ENCODE measurements around the gene ASF1B.

The ASF1B gene

DNA sequence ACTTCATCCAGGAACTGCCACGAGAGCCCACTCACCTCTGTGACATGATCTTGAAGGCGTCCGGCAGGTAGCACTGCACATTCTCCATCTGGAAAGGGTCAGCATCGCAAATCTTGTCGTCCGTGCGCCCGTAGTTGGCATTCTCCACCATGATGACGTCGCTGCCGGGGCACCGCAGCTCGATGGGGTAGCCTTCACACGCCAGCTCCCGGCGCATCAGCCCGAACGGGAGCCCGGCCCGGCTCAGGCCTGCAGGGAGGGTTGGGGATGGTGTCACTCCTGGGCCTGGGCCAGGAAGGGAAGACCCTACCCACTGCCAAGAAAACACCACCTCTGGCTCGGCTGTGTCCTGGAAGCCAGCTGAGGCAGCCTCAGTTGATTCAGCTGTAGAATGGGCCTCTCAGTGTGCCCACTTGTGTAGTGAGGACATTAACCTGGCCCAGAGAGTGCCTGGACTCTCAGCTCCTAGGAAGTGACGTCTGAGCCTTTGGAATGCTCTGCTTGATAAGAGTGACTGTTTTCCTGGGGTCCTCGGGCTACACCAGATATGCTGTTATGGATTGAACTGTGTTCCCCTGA is 41.2 kb upstream of the ASF1B start:
- H3K4me3 ChIP-seq (ENCODE audit: low read depth in 1 of 2, low read length in 1 of 2): no peak overlapping the region
- no peaks in the 10 kb centered on the region for H3K27me3 ChIP-seq
- TF ChIP-seq, protein P1, sequence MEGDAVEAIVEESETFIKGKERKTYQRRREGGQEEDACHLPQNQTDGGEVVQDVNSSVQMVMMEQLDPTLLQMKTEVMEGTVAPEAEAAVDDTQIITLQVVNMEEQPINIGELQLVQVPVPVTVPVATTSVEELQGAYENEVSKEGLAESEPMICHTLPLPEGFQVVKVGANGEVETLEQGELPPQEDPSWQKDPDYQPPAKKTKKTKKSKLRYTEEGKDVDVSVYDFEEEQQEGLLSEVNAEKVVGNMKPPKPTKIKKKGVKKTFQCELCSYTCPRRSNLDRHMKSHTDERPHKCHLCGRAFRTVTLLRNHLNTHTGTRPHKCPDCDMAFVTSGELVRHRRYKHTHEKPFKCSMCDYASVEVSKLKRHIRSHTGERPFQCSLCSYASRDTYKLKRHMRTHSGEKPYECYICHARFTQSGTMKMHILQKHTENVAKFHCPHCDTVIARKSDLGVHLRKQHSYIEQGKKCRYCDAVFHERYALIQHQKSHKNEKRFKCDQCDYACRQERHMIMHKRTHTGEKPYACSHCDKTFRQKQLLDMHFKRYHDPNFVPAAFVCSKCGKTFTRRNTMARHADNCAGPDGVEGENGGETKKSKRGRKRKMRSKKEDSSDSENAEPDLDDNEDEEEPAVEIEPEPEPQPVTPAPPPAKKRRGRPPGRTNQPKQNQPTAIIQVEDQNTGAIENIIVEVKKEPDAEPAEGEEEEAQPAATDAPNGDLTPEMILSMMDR (IDR thresholded peaks at IDR 0.05): no peak
- no peaks in the 10 kb centered on the region for H3K4me1 ChIP-seq (ENCODE audit: control insufficient read depth in 1 of 2, insufficient read depth in 1 of 2, low read depth in 1 of 2, low read length in 1 of 2)
- H3K9me3 ChIP-seq: no peaks in the 10 kb centered on the region
- H3K36me3 ChIP-seq: no peaks in the 10 kb centered on the region
- no peak overlapping the region for H3K27ac ChIP-seq

DNA sequence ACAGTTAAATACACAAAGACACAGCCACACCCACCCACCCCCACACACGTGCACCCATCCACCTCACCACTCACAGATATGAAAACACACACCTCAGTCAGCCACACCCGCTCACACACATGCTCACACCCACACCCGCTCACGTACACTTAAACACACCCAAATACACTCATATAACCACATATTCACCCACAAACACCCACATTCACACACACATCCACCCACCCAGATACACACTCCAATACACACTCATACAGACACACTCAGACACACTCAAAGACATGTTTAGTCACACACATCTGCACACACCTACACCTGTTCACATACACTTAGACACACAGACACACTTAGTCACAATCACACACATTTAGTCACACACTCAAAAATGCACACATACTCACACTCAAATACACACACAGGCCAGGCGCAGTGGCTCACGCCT is 39.0 kb upstream of the ASF1B start:
- Histone ChIP-seq H3K27ac (no peak overlapping the region), H3K4me1 (ENCODE audit: control insufficient read depth in 1 of 2, insufficient read depth in 1 of 2, low read depth in 1 of 2, low read length in 1 of 2) (no peaks in the 10 kb centered on the region), H3K27me3 (no peaks in the 10 kb centered on the region), H3K36me3 (no peaks in the 10 kb centered on the region), H3K4me3 (ENCODE audit: low read depth in 1 of 2, low read length in 1 of 2) (no peak overlapping the region), H3K9me3 (no peaks in the 10 kb centered on the region)
- TF ChIP-seq, protein P1 (IDR thresholded peaks at IDR 0.05): no peak

DNA sequence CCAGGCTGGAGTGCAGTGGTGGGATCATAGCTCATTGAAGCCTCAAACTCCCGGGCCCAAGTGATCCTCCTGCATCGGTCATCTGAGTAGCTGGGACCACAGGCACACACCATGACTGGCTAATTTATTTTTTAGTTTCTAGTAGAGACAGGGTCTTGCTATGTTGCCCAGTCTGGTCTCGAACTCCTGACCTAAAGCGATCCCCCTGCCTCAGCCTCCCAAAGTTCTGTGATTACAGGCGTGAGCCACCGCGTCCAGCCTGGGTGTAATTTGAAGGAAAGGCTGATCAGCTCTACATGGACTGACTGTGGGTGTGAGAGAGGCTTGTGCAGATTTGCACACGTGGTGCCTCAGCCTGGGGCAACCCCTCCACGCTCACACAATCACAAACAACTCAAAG is 38.5 kb upstream of the ASF1B start:
- TF ChIP-seq, protein P1 (IDR thresholded peaks at IDR 0.05): no peak
- Histone ChIP-seq H3K36me3 (no peaks in the 10 kb centered on the region), H3K4me1 (ENCODE audit: control insufficient read depth in 1 of 2, insufficient read depth in 1 of 2, low read depth in 1 of 2, low read length in 1 of 2) (no peaks in the 10 kb centered on the region), H3K9me3 (no peaks in the 10 kb centered on the region), H3K27me3 (no peaks in the 10 kb centered on the region), H3K27ac (no peak overlapping the region), H3K4me3 (ENCODE audit: low read depth in 1 of 2, low read length in 1 of 2) (no peak overlapping the region)

DNA sequence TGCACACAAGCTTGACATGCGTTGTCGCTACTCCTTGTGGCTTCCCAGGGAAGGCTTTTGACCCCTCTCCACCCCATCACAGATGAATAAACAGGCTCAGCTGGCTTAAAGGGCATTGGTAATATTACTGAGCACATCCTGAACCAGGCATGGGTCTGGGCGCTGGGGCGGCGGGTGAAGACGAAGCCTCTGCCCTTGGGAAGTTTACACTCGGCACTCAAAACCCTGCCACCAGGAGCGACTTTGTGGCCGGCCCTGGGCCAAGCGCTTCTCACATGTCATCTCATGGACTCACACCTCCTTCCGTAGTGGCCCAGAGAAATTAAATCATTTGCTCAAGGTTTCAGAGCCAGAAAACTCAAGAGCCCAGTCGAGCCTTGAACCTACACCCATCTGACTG is 32.6 kb upstream of the ASF1B start:
- Histone ChIP-seq H3K36me3 (no peaks in the 10 kb centered on the region), H3K27me3 (peaks cover 47% of the 10 kb centered on the region), H3K9me3 (no peaks in the 10 kb centered on the region), H3K27ac (no peak overlapping the region), H3K4me1 (ENCODE audit: control insufficient read depth in 1 of 2, insufficient read depth in 1 of 2, low read depth in 1 of 2, low read length in 1 of 2) (peaks cover 0 to 12% of the 10 kb centered on the region in 2 experiments), H3K4me3 (ENCODE audit: low read depth in 1 of 2, low read length in 1 of 2) (no peak overlapping the region)
- TF ChIP-seq, protein P1 (IDR thresholded peaks at IDR 0.05): no peak

DNA sequence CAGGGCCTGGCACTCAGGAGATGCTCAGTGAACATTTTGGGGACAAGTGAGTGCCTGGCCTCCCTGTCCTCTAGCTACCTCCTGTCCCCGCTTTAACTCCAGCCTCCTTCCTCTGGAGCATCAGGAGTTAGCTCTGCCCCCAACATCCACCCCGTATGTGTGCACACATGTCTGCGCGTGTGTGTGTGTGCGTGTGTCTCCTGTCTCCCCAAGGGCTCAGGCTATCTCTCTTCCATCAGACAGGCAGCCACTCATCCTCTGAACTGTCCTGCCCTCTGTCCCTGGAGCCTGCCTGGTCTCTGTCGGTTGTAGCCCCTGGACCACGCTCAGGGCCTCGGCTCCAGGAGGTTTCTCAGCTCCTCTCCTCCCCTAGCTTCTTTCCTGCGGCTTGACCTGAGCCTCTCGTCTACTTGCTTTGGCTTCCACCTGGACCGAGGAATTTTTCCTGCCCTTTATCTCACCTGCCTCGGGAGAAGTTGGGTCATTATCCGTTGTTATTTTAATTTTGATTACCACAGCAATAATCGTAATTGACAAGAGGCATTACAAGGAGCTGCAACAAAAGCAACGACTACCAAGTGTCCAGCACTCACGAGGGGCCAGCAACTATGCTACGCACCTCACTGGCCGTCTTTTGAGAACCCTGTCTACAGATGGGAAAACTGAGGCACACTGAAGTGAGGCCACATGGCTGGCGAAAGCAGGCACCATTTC is 32.0 kb upstream of the ASF1B start:
- TF ChIP-seq, protein P1 (IDR thresholded peaks at IDR 0.05): no peak
- Histone ChIP-seq H3K27ac (no peak overlapping the region), H3K27me3 (peaks cover 47% of the 10 kb centered on the region), H3K4me1 (ENCODE audit: control insufficient read depth in 1 of 2, insufficient read depth in 1 of 2, low read depth in 1 of 2, low read length in 1 of 2) (peaks cover 0 to 12% of the 10 kb centered on the region in 2 experiments), H3K36me3 (no peaks in the 10 kb centered on the region), H3K9me3 (no peaks in the 10 kb centered on the region), H3K4me3 (ENCODE audit: low read depth in 1 of 2, low read length in 1 of 2) (no peak overlapping the region)
